GM12878 (cell line): ENCODE measurements around the gene PPIF. TPM values are rescaled to one million over a fixed set of nuclear protein-coding genes. Genes with fewer than 3 reads are reported as not detected.

Experiments used
- ATAC-seq: fragments of 200-7000 bp; cut with Tn5 transposase; 3 replicates; pipeline ENCODE4 v1.9.1; 2020; ENCODE audit warnings: mild to moderate bottlenecking, moderate library complexity
- BruUV-seq: library from RNA; stranded (reverse); fragments of 400-500 nt; replicated peaks from 2 replicates; lab custom pipeline; 2021; lab: Mats Ljungman, UMichigan
- CTCF ChIA-PET: fragments of 300-600 bp; sonication (Branson Sonifier 250); formaldehyde crosslinking; extraction: SDS; loops from one replicate; lab custom pipeline; 2021; ENCODE audit warnings: inconsistent platforms; lab: Yijun Ruan, JAX
- POLR2A ChIA-PET: fragments of 350-600 bp; formaldehyde crosslinking; extraction: SDS; loops from one replicate; lab custom pipeline; 2021; ENCODE audit warnings: inconsistent platforms; lab: Charles Lee
- RAD21 ChIA-PET: fragments of 300-600 bp; sonication (Branson Sonifier 250); formaldehyde crosslinking; loops from one replicate; lab custom pipeline; 2023; ENCODE audit warnings: antibody characterized with exemption; ENCODE audit not compliant: unreplicated experiment; lab: Charles Lee
- SMC1A ChIA-PET: fragments of 300-600 bp; sonication (Branson Sonifier 250); formaldehyde crosslinking; loops from one replicate; lab custom pipeline; 2023; ENCODE audit not compliant: unreplicated experiment, uncharacterized antibody; lab: Charles Lee
- DNase-seq: peaks from one replicate; pipeline ENCODE4 v3.0.0-alpha.2; 2011; ENCODE audit warnings: low read depth, low spot score
- FAIRE-seq: peaks from 3 replicates; lab custom pipeline; 2011; peaks lifted over from hg19 to GRCh38; lab: Jason Lieb, UNC
- H2AFZ ChIP-seq: 2 replicates; pipeline ENCODE4 v1.6.0; 2011; ENCODE audit warnings: low read depth, low read length, control low read depth; ENCODE audit not compliant: control insufficient read depth
- H3K27ac ChIP-seq: 2 replicates; pipeline ENCODE4 v1.5.1; 2011; ENCODE audit warnings: control low read depth; ENCODE audit not compliant: control insufficient read depth, insufficient read depth
- H3K27me3 ChIP-seq, 2 experiments: replicated peaks in 1 of 2; 2 replicates each; pipeline versions ENCODE4 v1.6.0 to v1.6.1; 2011; ENCODE audit warnings: low read length in 1 of 2; ENCODE audit not compliant: control insufficient read depth in 2 of 2, insufficient read depth in 2 of 2
- H3K36me3 ChIP-seq, 2 experiments: 2 replicates each; pipeline ENCODE4 v1.5.1; 2011; ENCODE audit warnings: low read length in 1 of 2; ENCODE audit not compliant: control insufficient read depth in 2 of 2, insufficient read depth in 2 of 2
- H3K4me1 ChIP-seq: 2 replicates; pipeline ENCODE4 v1.6.1; 2011; ENCODE audit warnings: mild to moderate bottlenecking, low read length, moderate library complexity, mixed read lengths; ENCODE audit not compliant: control insufficient read depth, insufficient read depth
- H3K4me2 ChIP-seq: 2 replicates; pipeline ENCODE4 v1.6.0; 2011; ENCODE audit warnings: control low read depth; ENCODE audit not compliant: control insufficient read depth, insufficient read depth
- H3K4me3 ChIP-seq: fragments of 200-600 bp; sonication (generic); 2 replicates; pipeline ENCODE4 v1.5.1; 2016
- H3K79me2 ChIP-seq: 2 replicates; pipeline ENCODE4 v1.6.0; 2011; ENCODE audit warnings: low read length; ENCODE audit not compliant: control insufficient read depth, insufficient read depth
- H3K9ac ChIP-seq: 2 replicates; pipeline ENCODE4 v1.8.0; 2011; ENCODE audit warnings: low read length, control low read depth, mixed read lengths; ENCODE audit not compliant: control insufficient read depth, insufficient read depth
- H3K9me3 ChIP-seq: replicated peaks from 3 replicates; pipeline ENCODE4 v1.5.1; 2011; ENCODE audit warnings: mild to moderate bottlenecking, low read length; ENCODE audit not compliant: control insufficient read depth, insufficient read depth
- H4K20me1 ChIP-seq: 2 replicates; pipeline ENCODE4 v1.6.0; 2011; ENCODE audit not compliant: control insufficient read depth, insufficient read depth
- CHD1 ChIP-seq: IDR thresholded peaks from 2 replicates; pipeline ENCODE4 v1.6.1; 2012; ENCODE audit warnings: low read depth, low read length, improper control_type of control experiment
- CREB1 ChIP-seq: IDR thresholded peaks from 2 replicates; pipeline ENCODE4 v1.6.1; 2012; ENCODE audit warnings: low read depth, mild to moderate bottlenecking, inconsistent platforms
- NR2C2 ChIP-seq: IDR thresholded peaks from 2 replicates; pipeline ENCODE4 v1.6.1; 2011; ENCODE audit warnings: borderline replicate concordance, low read depth; ENCODE audit not compliant: control insufficient read depth, insufficient read length
- POLR2AphosphoS2 ChIP-seq: IDR thresholded peaks from 2 replicates; pipeline ENCODE4 v1.6.1; 2011; ENCODE audit warnings: low read depth, mild to moderate bottlenecking, low read length, improper control_type of control experiment, moderate library complexity
- ZNF384 ChIP-seq: IDR thresholded peaks from 2 replicates; pipeline ENCODE4 v1.6.1; 2012; ENCODE audit warnings: low read depth, mild to moderate bottlenecking, low read length, improper control_type of control experiment, borderline replicate concordance
- WGBS: methylation state at CpG from one replicate; pipeline ENCODE4 v1.1.6; 2016; ENCODE audit warnings: low lambda C conversion rate; ENCODE audit not compliant: insufficient replicate concordance, insufficient coverage; ENCODE audit errors: missing lambda C conversion rate; 5-methylcytosine and 5-hydroxymethylcytosine counted together
- in situ Hi-C: fragments of 300-500 bp; cut with MboI; formaldehyde crosslinking; loops from 9 replicates; pipeline ENCODE4 v1.14.3; 2018; ENCODE audit warnings: mixed read lengths
- intact Hi-C: fragments of 100-400 bp; cut with micrococcal nuclease; formaldehyde crosslinking; loops from one replicate; pipeline ENCODE4 v1.14.2; 2022; ENCODE audit not compliant: unreplicated experiment
- polyA plus RNA-seq, 11 experiments: library from polyadenylated mRNA; depleted of rRNA in 4 of 11; unstranded in 6 of 11; stranded (reverse) in 5 of 11; fragments of >200 nt; fragmentation: Nextera tagmentation in 4 of 11; fragmentation: Illumina TruSeq in 1 of 11; extraction: Ambion mirVana in 4 of 11; extraction: Trizol in 1 of 11; gene quantifications; 1 replicate in 1 of 11; 2 replicates in 10 of 11; pipeline versions ENCODE4 v1.2.1 to v1.2.3, GENCODE V29; 2011 to 2016; ENCODE audit warnings: inconsistent platforms in 2 of 11, missing spikeins in 2 of 11, low read depth in 1 of 11
- total RNA-seq, 4 experiments: library from RNA; depleted of rRNA in 3 of 4; stranded (reverse); fragments of >200 nt in 3 of 4; fragmentation: Illumina TruSeq in 1 of 4; extraction: Trizol in 1 of 4; gene quantifications; 2 replicates each; pipeline versions ENCODE4 v1.2.1 to v1.2.3, GENCODE V29; 2013 to 2021
- TF ChIP-seq, protein P1 (sequence below): IDR thresholded peaks from 2 replicates; pipeline ENCODE4 v1.6.1; 2012; ENCODE audit warnings: mild to moderate bottlenecking, low read depth, low read length
- TF ChIP-seq, protein P2 (sequence below): IDR thresholded peaks from 2 replicates; pipeline ENCODE4 v1.6.1; 2012; ENCODE audit warnings: low read length, inconsistent platforms
- TF ChIP-seq, protein P3 (sequence below): fragments of 150-350 bp; IDR thresholded peaks from 2 replicates; pipeline ENCODE4 v1.6.1; 2016; ENCODE audit warnings: low read depth, low read length
- TF ChIP-seq, protein P4 (sequence below): fragments of 450-650 bp; formaldehyde crosslinking; IDR thresholded peaks from 2 replicates; pipeline ENCODE4 v1.5.0; 2022; ENCODE audit warnings: mild to moderate bottlenecking, missing genetic modification characterization

The PPIF gene
- total and polyA plus RNA-seq, 10 of the 15 experiments (the other 5 are each of a cell fraction or from before 2014, with no cell fraction given): 28.8 to 180 (median 128) TPM

DNA sequence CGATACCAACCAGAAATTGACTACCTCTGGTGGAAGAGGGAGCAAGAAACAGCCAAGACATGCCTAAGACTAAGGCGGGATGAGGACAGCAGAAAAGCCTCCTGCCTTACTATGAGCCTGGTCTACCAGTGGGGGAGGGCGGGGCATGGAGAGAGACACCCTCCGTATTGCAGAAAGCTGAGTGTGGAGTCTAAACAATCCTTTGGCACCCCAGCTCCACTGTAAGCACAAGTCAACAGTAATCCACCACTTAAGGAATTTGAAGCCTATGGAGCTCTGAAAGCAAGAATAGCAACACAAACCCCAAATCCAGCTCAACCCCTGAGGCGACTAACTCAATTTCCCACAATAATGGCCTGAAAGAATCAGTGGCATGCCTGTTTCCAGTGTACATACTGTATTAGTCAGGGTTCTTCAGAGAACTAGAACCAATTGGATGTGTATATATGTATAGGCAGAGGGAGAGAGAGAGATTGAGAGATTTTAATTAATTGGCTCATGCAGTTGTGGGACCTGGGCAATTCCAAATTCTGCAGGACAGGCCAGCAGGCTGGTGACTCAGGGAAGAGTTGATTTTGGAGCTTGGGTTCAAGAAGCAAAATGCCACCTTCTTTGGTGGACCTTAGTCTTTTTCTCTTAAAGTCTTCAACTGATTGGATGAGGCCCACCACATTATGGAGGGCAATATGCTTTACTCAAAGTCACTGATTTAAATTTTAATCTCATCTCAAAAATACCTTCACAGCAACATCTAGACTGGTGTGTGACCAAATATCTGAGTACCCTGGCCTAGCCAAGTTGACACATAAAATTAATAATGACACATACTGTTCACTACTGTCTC lies 13.5 kb downstream of the PPIF start:
- no peak for FAIRE-seq
- intact Hi-C loops (no loop called here), in situ Hi-C loops (no loop called here)
- ATAC-seq: no peak
- Histone ChIP-seq H2AFZ (no peak overlapping the region), H3K9me3 (no peaks in the 10 kb centered on the region; the same call in 2 of the 3 replicates), H3K4me2 (no peak overlapping the region), H3K27me3 (no peaks in the 10 kb centered on the region), H3K4me1 (peaks cover 4% of the 10 kb centered on the region; the same call in 1 of the 2 replicates), H3K4me3 (no peak overlapping the region), H3K36me3 (no peaks in the 10 kb centered on the region; a peak in 1 of 4 replicates), H3K27ac (no peak overlapping the region), H4K20me1 (no peaks in the 10 kb centered on the region), H3K9ac (no peak overlapping the region), H3K79me2 (no peaks in the 10 kb centered on the region)
- no peak for TF ChIP-seq CHD1
- TF ChIP-seq, protein P1, sequence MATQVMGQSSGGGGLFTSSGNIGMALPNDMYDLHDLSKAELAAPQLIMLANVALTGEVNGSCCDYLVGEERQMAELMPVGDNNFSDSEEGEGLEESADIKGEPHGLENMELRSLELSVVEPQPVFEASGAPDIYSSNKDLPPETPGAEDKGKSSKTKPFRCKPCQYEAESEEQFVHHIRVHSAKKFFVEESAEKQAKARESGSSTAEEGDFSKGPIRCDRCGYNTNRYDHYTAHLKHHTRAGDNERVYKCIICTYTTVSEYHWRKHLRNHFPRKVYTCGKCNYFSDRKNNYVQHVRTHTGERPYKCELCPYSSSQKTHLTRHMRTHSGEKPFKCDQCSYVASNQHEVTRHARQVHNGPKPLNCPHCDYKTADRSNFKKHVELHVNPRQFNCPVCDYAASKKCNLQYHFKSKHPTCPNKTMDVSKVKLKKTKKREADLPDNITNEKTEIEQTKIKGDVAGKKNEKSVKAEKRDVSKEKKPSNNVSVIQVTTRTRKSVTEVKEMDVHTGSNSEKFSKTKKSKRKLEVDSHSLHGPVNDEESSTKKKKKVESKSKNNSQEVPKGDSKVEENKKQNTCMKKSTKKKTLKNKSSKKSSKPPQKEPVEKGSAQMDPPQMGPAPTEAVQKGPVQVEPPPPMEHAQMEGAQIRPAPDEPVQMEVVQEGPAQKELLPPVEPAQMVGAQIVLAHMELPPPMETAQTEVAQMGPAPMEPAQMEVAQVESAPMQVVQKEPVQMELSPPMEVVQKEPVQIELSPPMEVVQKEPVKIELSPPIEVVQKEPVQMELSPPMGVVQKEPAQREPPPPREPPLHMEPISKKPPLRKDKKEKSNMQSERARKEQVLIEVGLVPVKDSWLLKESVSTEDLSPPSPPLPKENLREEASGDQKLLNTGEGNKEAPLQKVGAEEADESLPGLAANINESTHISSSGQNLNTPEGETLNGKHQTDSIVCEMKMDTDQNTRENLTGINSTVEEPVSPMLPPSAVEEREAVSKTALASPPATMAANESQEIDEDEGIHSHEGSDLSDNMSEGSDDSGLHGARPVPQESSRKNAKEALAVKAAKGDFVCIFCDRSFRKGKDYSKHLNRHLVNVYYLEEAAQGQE: no peak
- TF ChIP-seq CREB1: no peak
- TF ChIP-seq, protein P2, sequence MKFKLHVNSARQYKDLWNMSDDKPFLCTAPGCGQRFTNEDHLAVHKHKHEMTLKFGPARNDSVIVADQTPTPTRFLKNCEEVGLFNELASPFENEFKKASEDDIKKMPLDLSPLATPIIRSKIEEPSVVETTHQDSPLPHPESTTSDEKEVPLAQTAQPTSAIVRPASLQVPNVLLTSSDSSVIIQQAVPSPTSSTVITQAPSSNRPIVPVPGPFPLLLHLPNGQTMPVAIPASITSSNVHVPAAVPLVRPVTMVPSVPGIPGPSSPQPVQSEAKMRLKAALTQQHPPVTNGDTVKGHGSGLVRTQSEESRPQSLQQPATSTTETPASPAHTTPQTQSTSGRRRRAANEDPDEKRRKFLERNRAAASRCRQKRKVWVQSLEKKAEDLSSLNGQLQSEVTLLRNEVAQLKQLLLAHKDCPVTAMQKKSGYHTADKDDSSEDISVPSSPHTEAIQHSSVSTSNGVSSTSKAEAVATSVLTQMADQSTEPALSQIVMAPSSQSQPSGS: no peak
- TF ChIP-seq, protein P3, sequence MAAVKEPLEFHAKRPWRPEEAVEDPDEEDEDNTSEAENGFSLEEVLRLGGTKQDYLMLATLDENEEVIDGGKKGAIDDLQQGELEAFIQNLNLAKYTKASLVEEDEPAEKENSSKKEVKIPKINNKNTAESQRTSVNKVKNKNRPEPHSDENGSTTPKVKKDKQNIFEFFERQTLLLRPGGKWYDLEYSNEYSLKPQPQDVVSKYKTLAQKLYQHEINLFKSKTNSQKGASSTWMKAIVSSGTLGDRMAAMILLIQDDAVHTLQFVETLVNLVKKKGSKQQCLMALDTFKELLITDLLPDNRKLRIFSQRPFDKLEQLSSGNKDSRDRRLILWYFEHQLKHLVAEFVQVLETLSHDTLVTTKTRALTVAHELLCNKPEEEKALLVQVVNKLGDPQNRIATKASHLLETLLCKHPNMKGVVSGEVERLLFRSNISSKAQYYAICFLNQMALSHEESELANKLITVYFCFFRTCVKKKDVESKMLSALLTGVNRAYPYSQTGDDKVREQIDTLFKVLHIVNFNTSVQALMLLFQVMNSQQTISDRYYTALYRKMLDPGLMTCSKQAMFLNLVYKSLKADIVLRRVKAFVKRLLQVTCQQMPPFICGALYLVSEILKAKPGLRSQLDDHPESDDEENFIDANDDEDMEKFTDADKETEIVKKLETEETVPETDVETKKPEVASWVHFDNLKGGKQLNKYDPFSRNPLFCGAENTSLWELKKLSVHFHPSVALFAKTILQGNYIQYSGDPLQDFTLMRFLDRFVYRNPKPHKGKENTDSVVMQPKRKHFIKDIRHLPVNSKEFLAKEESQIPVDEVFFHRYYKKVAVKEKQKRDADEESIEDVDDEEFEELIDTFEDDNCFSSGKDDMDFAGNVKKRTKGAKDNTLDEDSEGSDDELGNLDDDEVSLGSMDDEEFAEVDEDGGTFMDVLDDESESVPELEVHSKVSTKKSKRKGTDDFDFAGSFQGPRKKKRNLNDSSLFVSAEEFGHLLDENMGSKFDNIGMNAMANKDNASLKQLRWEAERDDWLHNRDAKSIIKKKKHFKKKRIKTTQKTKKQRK: no peak
- TF ChIP-seq NR2C2: no peak
- no peak for TF ChIP-seq ZNF384
- TF ChIP-seq, protein P4, sequence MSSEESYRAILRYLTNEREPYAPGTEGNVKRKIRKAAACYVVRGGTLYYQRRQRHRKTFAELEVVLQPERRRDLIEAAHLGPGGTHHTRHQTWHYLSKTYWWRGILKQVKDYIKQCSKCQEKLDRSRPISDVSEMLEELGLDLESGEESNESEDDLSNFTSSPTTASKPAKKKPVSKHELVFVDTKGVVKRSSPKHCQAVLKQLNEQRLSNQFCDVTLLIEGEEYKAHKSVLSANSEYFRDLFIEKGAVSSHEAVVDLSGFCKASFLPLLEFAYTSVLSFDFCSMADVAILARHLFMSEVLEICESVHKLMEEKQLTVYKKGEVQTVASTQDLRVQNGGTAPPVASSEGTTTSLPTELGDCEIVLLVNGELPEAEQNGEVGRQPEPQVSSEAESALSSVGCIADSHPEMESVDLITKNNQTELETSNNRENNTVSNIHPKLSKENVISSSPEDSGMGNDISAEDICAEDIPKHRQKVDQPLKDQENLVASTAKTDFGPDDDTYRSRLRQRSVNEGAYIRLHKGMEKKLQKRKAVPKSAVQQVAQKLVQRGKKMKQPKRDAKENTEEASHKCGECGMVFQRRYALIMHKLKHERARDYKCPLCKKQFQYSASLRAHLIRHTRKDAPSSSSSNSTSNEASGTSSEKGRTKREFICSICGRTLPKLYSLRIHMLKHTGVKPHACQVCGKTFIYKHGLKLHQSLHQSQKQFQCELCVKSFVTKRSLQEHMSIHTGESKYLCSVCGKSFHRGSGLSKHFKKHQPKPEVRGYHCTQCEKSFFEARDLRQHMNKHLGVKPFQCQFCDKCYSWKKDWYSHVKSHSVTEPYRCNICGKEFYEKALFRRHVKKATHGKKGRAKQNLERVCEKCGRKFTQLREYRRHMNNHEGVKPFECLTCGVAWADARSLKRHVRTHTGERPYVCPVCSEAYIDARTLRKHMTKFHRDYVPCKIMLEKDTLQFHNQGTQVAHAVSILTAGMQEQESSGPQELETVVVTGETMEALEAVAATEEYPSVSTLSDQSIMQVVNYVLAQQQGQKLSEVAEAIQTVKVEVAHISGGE (CRISPR knock-in tag): no peak
- TF ChIP-seq POLR2AphosphoS2: no peak
- ChIA-PET POLR2A (no interaction called here), SMC1A (interaction anchor here (1.1 to 1.4 kb wide), 3 partner anchors 9 to 13 kb away, joined by 3 read pairs; no protein-coding TSS in a partner anchor), RAD21 (interaction anchor here (0.7 to 1.5 kb wide), 3 partner anchors 14 to 720 kb away, joined by 3 to 4 read pairs (median 3); no protein-coding TSS in a partner anchor), CTCF (interaction anchor here (4.8 kb wide), 1 partner anchor 14 kb away, joined by 24 read pairs; no protein-coding TSS in a partner anchor)
- BruUV-seq: no TSS peak
- WGBS: 100% methylated on average over 5 of the region's 5 CpGs
- no peak for DNase-seq
